Bronchial epithelial cell (primary cell): ENCODE results near the gene SSPN. TPM values are rescaled to one million over a fixed set of nuclear protein-coding genes. Genes with fewer than 3 reads are reported as not detected.

ENCODE experiments used
- DNase-seq: peaks from one replicate; pipeline ENCODE4 v3.0.0-alpha.2; 2010; ENCODE audit warnings: low read depth
- FAIRE-seq: peaks from 2 replicates; lab custom pipeline; 2011; peaks lifted over from hg19 to GRCh38; lab: Jason Lieb, UNC
- H3K27me3 ChIP-seq: 2 replicates; pipeline ENCODE4 v1.5.1; 2011; ENCODE audit warnings: low read length; ENCODE audit not compliant: control insufficient read depth, insufficient read depth
- H3K36me3 ChIP-seq: 2 replicates; pipeline ENCODE4 v1.5.1; 2011; ENCODE audit warnings: low read length; ENCODE audit not compliant: control insufficient read depth, insufficient read depth
- H3K4me3 ChIP-seq: 2 replicates; pipeline ENCODE4 v1.5.1; 2011; ENCODE audit warnings: mild to moderate bottlenecking, low read depth, low read length, control low read depth
- total RNA-seq: library from RNA; depleted of rRNA; stranded (reverse); fragments of >200 nt; gene quantifications from 2 replicates; pipeline ENCODE4 v1.2.1, GENCODE V29; 2014
- TF ChIP-seq, protein P1 (sequence below): IDR thresholded peaks from 2 replicates; pipeline ENCODE4 v1.5.1; 2011; ENCODE audit warnings: mild to moderate bottlenecking, moderate library complexity, low read length, control low read depth, inconsistent platforms; ENCODE audit not compliant: insufficient read depth, severe bottlenecking

SSPN gene
- total RNA-seq, 1 donor from 2014 or later, result 0.26 TPM

DNA sequence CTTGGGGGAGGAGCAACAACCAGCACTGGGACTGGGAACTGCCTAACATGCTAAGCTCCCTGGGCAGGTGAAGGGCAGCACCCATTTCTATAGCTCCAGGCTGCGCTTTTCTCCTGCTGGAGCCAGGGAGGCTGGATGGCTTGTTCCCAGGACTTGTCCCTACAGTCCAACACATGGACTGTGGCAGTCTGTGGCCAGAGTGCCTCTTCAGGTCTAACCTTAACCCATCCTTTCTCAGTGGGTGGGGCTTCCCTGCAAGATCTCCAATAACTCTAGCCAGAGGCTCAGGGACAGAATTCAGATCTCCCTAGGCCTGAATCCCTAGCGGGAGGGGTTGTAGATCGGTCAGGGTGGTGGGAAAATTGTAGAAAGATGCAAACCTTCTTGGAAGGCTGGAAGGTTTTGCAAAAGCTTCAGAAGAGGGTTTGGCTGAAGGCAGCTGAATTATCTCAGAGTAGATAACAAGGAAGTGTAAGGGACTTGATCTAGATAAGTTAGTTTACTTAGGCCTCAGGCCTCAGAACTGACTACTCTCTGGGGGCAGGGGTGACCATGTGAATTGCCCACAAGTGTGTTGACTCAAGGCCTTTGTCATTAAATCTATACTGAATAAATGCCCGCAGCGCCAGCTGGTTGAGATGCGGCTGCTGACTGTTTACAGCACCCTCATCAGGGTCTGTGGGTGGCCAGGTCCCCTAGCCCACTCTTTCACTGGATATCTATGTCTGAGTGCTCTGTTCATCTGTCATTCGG lies 60.7 kb downstream of the SSPN start:
- DNase-seq (no peak), FAIRE-seq (peak; percentile 60)
- no peak overlapping the region for H3K4me3 ChIP-seq
- H3K27me3 ChIP-seq, result no peaks in the 10 kb centered on the region
- TF ChIP-seq, protein P1, sequence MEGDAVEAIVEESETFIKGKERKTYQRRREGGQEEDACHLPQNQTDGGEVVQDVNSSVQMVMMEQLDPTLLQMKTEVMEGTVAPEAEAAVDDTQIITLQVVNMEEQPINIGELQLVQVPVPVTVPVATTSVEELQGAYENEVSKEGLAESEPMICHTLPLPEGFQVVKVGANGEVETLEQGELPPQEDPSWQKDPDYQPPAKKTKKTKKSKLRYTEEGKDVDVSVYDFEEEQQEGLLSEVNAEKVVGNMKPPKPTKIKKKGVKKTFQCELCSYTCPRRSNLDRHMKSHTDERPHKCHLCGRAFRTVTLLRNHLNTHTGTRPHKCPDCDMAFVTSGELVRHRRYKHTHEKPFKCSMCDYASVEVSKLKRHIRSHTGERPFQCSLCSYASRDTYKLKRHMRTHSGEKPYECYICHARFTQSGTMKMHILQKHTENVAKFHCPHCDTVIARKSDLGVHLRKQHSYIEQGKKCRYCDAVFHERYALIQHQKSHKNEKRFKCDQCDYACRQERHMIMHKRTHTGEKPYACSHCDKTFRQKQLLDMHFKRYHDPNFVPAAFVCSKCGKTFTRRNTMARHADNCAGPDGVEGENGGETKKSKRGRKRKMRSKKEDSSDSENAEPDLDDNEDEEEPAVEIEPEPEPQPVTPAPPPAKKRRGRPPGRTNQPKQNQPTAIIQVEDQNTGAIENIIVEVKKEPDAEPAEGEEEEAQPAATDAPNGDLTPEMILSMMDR, result no peak
- H3K36me3 ChIP-seq, result no peaks in the 10 kb centered on the region

DNA sequence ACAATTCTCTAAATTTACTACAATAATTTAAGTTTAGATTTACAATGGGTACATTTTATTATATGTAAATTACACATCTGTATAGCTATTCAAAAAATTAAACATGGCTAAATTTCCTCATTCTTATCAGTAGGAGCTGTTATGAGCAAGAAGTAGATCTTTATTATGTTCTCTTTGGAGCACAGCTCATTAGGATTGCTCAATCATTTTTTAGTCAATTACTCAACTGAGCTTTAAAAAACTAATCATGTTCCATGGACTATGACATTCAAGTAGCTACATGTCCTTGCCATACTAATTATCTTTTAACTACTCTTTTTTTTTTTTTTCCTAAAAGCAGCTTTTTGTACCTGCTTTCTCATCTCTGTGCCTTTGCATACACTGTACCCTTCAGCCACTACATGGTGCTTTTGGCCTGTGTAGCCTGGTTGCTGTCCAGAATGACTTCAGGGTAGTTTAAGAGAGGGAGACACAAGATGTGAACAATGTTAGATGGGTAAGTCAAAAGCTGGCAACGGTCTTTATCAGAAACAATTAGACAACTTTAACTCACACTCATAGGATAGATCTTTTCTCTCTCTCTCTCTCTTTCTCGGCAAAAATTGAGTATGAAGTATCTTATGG lies 69.0 kb downstream of the SSPN start:
- TF ChIP-seq, protein P1, result peak; percentile 18
- DNase-seq, result peak; percentile 95

DNA sequence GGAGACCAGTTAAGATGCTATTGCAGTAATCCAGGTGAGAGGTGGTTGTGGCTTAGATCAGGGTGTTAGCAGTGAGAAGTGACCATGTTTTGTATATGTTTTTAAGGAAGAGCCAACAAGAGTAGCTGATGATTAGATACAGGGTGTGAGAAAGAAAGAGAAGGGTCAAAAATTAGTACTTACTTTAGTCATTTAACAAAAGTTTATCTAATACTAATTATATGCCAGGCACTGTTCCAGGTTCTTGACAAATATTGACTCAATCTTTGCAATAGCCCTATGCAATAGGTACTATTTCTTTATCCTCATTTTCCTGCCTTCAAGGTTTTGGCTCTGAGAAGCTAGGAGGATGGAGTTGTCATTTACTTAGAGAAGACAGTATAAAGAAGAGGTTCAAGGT lies 70.2 kb downstream of the SSPN start:
- Histone ChIP-seq H3K36me3 (no peaks in the 10 kb centered on the region), H3K27me3 (no peaks in the 10 kb centered on the region), H3K4me3 (no peak overlapping the region)
- TF ChIP-seq, protein P1, result no peak
- DNase-seq (peak; percentile 69), FAIRE-seq (no peak)

More for the DNA sequence above, 69.0 kb downstream of the SSPN start:
- Histone ChIP-seq H3K27me3 (no peaks in the 10 kb centered on the region), H3K36me3 (no peaks in the 10 kb centered on the region), H3K4me3 (no peak overlapping the region)
- no peak for FAIRE-seq

DNA sequence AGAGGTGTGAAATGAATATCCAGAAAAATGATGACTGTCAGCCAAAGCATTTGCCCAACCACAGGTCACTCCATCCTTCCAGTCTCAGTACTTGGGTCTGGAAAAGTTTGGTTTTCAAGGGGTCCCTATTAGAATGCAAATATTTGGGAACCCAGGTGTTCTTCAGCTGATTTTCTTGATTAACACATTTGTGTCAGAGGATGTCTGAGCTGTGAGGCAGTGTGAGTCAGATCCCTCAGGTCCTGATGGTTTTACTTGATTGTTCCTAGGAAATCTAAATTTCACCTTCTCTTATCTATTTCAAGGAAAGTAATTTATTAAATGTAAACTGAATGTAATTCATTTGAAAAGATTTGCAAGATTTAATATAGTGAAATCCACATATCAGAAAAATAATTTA lies 71.5 kb downstream of the SSPN start:
- no peak overlapping the region for H3K4me3 ChIP-seq
- FAIRE-seq (no peak), DNase-seq (peak; percentile 73)
- TF ChIP-seq, protein P1, result no peak
- no peaks in the 10 kb centered on the region for H3K27me3 ChIP-seq
- H3K36me3 ChIP-seq, result no peaks in the 10 kb centered on the region

DNA sequence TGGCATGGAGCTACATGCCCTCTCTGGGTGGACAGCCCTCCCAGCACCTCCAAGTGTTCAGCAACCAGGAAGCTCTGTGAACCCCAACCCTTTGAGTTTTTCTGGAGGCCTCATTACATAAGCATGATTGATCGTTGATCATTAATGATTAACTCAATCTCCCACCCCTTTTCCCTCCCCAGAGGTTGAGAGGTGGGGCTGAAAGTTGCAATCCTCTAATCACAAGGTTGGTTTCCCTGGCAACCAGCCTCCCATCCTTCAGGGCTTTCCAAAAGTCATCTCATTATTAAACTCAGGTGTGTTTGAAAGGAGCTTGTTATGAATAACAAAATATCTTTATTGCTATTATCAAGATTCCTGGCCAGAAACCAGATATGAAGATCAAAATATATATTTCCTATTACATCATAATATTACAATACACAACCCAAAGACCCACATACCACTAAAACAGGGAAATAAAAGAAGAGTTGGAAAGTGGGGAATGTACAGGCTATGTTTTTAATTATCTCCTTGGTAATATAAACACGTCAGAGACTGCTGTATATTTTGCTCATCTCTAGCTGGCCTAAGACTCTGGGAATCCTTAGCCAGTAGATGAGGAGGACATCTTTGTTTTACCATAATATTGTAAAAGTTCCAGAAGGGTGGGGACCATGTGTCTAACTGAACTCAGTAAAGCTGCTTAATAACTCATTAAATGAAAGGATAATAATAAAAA lies 73.6 kb downstream of the SSPN start:
- Histone ChIP-seq H3K27me3 (no peaks in the 10 kb centered on the region), H3K36me3 (no peaks in the 10 kb centered on the region), H3K4me3 (no peak overlapping the region)
- TF ChIP-seq, protein P1, result no peak
- no peak for DNase-seq
- FAIRE-seq, result no peak
